NCI-H2196 treated with DMSO at 0.1 percent for 48 hours (cell line): ENCODE data around the gene UBE2D3.
"Not testable (repeated sequence)": the region's sequence is repeated elsewhere in the genome, so short reads cannot be mapped to it uniquely, and the experiment has no call there.

ENCODE experiments used
- DNase-seq: peaks from one replicate; lab custom pipeline; 2025; ENCODE audit not compliant: unreplicated experiment; lab: John Stamatoyannopoulos, UW

The UBE2D3 gene

GRCh38 chr4:102826890-102827673 is at the start of gene UBE2D3:
UBE2D3 (minus strand) TSS chr4:102827551; CDS start chr4:102826508, 1,043 bp downstream.
- DNase-seq: peak; percentile 75

- DNase-seq: no peak
These were observed 44.4 kb upstream of the UBE2D3 start for GRCh38 chr4:102871772-102872171.

GRCh38 chr4:102869569-102870197 is 42.3 kb upstream of the UBE2D3 start:
- DNase-seq: no peak

GRCh38 chr4:102868781-102869568 is 41.6 kb upstream of the UBE2D3 start, which contains the start of gene CISD2:
CISD2 (plus strand) TSS chr4:102868992; CDS start chr4:102869085, 93 bp downstream.
- peak; percentile 68 for DNase-seq

- no peak for DNase-seq
These were observed 40.9 kb upstream of the UBE2D3 start for GRCh38 chr4:102868153-102868780.

- DNase-seq: no peak
These were observed 40.2 kb upstream of the UBE2D3 start for GRCh38 chr4:102867278-102868152.

- not testable (repeated sequence) for DNase-seq
These were observed 38.0 kb upstream of the UBE2D3 start for GRCh38 chr4:102865327-102865726.

- no peak for DNase-seq
These were observed 35.4 kb upstream of the UBE2D3 start for GRCh38 chr4:102862747-102863146.

GRCh38 chr4:102862016-102862415 is 34.7 kb upstream of the UBE2D3 start:
- DNase-seq: no peak

- no peak for DNase-seq
These were observed 33.4 kb upstream of the UBE2D3 start for GRCh38 chr4:102860611-102861324.

GRCh38 chr4:102858828-102859464 is 31.6 kb upstream of the UBE2D3 start:
- no peak for DNase-seq

- DNase-seq: no peak
These were observed 23.0 kb upstream of the UBE2D3 start for GRCh38 chr4:102850370-102850769.

- DNase-seq: no peak
These were observed 22.3 kb upstream of the UBE2D3 start for GRCh38 chr4:102849579-102850104.

- DNase-seq: no peak
These were observed 20.3 kb upstream of the UBE2D3 start for GRCh38 chr4:102847687-102848086.

GRCh38 chr4:102843938-102844337 is 16.6 kb upstream of the UBE2D3 start:
- no peak for DNase-seq

- no peak for DNase-seq
These were observed 15.9 kb upstream of the UBE2D3 start for GRCh38 chr4:102843273-102843672.

- DNase-seq: no peak
These were observed 15.0 kb upstream of the UBE2D3 start for GRCh38 chr4:102842367-102842766.

GRCh38 chr4:102836596-102836995 is 9.2 kb upstream of the UBE2D3 start:
- DNase-seq: no peak

- DNase-seq: no peak
These were observed 5.3 kb upstream of the UBE2D3 start for GRCh38 chr4:102832667-102833066.
